NCI-H1694 (cell line): ENCODE measurements around the gene SHPK.

ENCODE experiments used
- DNase-seq: peaks from one replicate; lab custom pipeline; 2025; lab: John Stamatoyannopoulos, UW

SHPK gene, protein sequence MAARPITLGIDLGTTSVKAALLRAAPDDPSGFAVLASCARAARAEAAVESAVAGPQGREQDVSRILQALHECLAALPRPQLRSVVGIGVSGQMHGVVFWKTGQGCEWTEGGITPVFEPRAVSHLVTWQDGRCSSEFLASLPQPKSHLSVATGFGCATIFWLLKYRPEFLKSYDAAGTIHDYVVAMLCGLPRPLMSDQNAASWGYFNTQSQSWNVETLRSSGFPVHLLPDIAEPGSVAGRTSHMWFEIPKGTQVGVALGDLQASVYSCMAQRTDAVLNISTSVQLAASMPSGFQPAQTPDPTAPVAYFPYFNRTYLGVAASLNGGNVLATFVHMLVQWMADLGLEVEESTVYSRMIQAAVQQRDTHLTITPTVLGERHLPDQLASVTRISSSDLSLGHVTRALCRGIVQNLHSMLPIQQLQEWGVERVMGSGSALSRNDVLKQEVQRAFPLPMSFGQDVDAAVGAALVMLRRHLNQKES

DNA sequence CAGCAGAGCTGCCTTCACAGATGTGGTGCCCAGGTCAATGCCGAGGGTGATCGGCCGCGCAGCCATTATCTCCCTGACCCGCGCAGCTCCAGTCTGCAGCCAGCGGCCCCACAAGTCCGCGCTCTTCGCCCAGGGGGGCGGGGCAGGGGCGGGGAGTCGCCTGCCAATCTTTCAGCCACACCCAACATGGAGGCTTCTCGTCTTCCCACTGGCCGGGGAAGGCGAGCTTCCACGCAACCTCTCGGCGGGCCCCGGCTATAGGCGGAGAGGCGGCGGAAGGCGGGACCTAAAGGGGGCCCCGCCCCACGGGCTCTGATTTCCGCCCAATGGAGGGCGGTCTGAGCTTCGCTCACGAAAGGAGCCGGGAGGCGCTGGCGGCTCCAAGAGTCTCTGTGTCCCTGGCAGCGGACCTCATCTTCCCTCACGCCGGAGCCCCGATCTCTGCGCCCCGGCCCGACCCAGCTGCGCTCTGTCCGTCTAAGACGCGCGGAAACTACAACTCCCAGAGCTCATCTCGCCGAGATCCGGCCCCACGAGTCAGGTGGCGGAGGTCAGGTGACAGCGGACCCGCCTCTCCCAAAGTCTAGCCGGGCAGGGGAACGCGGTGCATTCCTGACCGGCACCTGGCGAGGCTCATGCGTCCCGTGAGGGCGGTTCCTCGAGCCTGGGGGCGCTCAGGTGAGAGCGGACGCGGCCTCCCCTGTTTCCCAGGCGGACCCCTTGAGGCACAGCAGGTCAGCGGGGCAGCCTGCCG, at the start of gene SHPK, which contains the start of gene CTNS:
SHPK (minus strand) TSS at position 97 of the 754 bp plus-strand sequence; CDS start at position 66, 31 bp downstream.
CTNS (plus strand) TSS at position 607 of the 754 bp plus-strand sequence. CDS start 3,447 bp downstream, outside the sequence.
- DNase-seq, result peak; percentile 87

DNA sequence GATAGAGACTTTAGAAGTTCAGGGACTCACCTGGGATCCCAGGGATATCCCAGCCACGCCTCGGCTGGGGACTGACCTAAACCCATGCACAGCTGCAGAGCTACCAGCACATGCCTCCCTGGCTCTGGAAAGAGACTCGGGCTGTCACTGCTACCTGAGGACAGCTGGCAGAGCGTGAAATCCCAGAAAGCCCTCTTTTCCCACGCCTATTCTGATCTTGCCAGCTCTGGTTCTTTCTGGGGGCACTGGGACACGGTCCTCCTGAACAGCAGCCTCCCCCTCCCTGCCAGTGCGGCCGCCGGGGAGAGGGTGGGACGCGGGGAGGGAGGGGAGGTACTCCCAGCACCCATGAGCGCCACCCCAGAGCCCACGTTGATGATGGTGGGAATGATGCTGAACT, 49.1 kb upstream of the SHPK start:
- DNase-seq, result no peak

DNA sequence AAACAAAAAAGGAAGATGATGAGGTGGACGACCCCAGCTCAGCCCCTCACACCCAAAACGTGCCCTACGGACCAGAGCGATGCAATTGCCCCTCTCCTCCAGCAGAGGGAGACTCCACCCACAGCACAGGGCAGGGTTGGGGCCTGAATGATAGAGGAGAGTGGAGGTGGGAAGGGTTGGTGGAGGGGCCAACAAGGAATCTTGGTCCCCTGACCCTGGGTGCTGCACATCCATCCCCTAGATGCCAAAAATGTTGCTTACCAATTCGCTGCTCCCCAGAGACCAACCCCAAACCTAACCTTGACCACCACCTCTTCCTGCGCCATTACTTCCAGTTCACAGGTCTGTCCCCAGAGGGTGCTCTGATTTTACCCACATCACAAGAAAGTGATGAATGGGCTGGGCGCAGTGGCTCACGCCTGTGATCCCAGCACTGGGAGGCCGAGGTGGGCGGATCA, 47.0 kb upstream of the SHPK start:
- DNase-seq, result peak; percentile 22

DNA sequence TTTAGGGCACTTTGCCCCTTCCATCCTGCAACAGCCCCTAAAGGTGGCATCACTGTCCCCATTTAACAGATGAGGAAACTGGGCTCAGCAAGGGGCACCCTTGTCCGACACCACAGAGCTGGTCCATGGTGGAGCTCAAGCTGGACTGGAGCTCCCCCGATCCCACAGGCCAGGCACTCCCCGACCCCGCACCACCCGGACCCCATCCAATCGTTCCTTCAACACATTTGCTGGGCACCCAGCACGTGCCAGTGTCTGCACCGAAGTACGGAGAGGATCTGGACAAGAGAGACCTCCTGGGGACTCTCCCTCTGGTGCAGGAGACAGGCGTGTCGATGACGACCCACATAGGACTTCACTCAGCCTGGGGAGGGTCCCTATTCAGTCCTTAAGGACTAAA, 46.0 kb upstream of the SHPK start:
- DNase-seq, result no peak

DNA sequence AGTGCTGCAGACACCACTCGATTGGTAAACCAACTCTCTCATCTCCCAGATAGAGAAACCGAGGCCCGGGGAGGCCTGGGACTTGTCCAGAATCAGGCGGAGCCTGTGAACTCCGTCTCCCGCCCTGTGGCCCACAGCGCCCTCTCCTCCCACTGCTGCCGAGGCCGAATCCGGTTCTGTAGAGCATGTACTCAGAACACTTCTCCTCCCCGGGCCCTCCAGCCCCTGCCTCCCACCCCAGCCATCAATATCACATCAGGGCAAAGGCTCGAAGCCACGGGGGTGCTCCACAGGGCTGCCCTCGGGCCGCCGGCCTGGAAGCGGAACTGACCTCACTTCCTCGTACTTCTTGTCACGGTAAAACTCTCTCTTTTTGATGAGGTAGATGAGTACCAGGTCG, 45.5 kb upstream of the SHPK start:
- DNase-seq, result no peak

DNA sequence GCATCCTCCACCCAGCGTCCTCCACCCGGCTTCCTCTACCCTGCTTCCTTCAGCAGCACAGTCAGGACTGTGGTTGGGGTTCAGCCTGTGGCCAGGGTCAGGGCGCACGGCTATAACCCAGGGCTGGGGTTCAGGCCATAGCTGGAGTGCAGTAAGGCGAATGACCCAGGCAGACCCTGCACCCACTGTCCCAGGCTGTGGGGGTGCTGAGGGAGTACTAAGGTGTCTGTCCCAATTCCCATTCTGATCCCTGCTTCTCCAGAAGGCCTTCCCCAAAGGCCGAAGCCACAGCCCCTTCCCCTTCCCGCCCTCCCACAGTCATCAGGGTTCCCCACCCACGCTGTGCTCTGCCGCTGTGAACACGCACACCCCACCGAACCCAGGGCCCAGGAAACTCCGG, 45.0 kb upstream of the SHPK start:
- no peak for DNase-seq

DNA sequence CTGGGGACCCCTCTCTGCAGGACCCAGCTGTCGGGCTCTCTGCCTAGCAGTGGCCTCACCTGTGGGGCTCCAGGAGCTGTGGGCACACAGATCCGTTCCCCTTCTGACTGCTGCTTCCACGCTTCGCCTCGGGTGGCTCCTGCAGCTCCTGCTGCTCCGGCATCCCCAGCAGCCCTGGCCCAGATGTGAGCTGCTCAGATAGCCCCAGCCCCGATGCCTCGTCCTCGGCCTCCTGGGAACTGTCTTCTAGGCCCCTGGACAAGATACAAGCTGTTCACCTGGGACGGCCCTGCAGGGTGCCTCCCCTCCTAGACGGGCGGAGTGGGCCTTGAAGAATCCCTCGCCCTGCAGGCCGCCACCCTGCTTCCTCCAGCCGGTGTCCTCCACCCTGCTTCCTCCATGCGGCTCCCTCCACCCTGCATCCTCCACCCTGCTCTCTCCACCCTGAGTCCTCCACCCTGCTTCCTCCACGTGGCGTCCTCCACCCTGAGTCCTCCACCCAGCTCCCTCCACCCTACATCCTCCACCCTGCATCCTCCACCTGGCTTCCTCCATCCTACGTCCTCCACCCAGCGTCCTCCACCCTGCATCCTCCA, 43.6 kb upstream of the SHPK start:
- no peak for DNase-seq

DNA sequence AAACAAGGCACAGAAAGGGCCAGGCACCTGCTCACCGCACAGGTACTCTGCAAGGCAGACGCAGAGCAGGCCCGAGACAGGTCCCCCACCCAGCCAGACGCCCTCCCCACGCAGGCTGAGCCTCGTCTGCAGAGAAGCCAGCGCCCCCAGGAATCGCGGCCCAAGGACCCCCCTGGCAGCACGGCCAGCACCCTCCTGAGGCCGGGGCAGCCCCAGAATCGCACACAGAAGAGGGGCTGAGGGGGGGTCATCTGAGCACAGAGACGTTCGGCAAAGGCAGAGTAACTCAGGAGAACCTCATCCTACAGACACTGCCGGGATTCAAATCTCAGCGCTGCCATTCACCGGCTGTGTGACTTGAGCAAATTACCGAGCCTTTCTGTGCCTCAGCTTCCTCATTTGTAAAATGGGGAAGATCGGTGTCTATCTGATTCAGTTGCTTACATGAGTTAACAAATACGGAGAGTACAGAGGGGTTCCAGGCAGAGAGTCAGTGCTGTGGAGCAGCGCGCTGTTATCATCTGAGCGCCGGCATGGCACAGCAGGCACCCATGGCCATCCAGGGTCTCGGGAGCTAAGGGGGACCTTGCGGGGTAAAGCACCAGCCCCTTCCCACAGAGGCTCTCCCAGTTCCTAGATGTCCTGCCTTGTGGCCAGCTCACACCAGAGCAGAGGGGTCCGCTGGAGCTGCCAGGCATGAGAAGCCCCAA, 42.9 kb upstream of the SHPK start:
- no peak for DNase-seq

DNA sequence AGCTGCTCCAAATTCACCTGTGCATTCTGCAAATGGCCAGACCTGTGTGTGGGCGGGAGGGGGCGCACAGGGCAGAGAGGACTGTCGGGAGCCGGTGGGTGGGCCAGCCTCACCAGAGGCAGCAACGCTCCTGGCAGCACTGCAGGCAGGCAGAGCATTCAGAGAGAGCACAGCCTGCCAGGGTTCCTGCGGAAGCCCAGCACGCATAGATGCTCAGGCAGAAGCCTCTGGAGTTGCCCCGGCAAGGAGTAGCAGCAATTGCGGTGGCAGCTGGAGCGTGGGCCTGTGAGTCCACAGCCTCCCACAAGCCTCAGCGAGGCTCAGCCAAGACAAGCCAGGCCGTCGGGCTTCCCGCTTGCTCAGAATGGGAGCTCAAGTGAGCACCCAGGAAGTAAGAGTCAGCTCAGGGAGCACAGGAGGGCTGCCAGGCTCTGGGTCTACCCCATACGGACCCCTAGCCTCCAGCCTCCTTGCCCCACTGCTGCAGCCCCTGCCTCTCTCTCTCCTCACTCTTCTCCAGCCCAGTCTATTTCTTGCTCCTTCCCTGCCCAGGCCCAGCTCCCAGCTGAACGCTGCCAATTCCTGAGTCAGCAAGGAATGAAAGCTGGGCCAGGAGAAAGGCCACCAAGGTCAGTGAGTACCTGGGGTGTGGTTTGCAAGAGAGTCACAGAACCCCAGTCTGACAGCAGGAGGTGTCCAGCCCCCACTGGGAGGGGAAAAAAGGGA, 42.2 kb upstream of the SHPK start:
- DNase-seq, result no peak

DNA sequence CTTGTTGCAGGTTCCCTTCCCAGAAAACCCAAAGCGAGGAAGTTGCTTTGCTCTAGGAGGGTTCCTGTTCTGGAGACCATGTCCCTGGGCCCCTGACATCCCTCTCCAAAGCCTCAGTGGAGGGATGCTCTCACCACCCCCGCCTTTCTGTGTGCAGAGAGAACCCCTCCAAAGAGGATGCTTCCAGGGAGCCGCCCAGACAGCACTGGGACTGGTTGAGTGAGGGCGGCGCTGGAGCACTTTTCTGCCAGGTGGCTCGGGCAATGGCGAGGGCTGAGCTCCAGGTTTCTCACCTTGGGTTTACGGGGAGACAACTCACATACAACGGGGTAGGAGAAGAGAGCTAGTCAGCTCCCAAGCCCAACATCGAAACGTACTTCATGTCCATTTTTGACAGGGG, 39.8 kb upstream of the SHPK start:
- DNase-seq, result no peak

DNA sequence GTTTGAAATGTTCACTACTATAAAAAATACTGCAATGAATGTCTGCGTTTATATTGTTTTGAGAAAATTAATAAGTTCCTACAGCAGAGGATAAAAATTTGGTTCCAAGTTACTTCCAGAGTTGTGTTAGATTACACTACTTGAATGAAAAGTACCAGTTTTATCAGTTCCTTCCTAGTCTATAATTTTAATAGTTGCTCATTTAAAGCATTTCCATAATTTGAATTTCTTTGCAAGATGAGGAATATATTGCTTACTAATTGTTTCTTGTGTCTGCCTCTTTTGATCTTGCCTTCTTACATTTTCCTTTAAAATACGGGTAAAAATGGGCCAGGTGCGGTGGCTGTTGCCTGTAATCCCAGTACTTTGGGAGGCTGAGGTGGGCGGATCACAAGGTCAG, 36.5 kb upstream of the SHPK start:
- no peak for DNase-seq

DNA sequence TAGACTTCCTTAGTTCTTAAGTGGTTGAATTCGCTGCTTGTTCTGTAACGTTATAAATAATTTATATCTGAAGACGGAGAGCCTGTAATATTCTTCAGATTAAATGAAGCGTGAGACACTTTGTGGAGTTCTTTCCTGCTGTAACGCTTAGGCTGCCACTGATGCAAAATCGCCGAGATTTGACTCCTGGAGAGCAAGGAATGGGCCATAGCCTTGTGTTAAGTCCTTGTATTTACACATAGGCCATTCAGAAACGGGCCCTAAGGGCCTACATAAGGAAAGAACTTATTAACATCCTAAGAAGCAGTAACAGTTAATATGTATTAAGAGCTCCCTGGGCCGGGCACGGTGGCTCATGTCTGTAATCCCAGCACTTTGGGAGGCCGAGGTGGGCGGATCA, 33.5 kb upstream of the SHPK start:
- no peak for DNase-seq

DNA sequence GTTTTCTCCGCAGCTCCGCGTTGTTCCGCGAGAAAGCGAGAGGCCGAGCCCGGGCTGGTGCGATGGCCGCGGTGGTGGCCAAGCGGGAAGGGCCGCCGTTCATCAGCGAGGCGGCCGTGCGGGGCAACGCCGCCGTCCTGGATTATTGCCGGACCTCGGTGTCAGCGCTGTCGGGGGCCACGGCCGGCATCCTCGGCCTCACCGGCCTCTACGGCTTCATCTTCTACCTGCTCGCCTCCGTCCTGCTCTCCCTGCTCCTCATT, 33.0 kb upstream of the SHPK start:
- no peak for DNase-seq

DNA sequence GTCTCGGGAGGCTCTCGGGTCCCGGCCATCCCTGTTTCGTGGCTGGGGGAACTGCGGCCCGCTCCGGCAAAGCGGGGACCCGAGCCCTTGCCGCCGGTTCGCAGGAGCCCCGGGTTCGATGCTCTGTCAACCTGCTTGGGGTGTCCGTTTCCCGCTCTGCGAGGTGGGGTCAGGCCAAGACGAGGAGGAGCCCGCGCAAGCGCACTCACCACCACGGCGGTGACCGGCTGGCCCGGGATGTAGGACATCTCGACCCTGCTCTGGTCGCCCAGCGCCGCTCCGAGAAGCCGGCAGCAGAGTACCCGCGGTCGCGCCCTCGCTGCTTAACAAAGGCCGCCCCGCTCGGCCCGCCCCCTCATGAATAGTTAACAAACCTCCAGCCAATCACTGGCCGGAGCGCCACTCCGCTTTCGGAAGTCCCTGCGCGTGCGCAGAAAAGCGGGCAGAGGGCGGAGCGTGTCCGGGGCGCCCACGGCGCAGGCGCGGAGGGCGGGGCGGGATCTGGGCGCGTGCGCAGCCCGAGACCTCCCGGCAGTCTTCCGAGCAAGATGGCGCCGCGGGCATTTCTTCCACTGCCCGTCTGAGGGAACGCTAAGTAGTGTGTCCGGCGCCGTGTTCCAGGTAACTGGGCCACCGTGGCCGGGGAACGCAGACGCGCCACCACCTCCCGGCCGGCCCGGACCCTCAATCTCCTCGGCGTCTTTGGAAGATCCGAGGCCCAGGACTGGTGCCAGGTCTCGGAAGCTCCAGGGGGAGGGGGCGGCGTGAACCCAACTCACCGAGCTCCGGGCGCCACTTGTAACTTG, 32.4 kb upstream of the SHPK start, which contains the start of the genes EMC6 and TAX1BP3:
EMC6 (plus strand) TSS at position 534 of the 806 bp plus-strand sequence. CDS start 335 bp downstream, outside the sequence.
TAX1BP3 (minus strand) TSS at position 300 of the 806 bp plus-strand sequence; CDS start at position 248, 52 bp downstream.
- DNase-seq, result peak; percentile 95

DNA sequence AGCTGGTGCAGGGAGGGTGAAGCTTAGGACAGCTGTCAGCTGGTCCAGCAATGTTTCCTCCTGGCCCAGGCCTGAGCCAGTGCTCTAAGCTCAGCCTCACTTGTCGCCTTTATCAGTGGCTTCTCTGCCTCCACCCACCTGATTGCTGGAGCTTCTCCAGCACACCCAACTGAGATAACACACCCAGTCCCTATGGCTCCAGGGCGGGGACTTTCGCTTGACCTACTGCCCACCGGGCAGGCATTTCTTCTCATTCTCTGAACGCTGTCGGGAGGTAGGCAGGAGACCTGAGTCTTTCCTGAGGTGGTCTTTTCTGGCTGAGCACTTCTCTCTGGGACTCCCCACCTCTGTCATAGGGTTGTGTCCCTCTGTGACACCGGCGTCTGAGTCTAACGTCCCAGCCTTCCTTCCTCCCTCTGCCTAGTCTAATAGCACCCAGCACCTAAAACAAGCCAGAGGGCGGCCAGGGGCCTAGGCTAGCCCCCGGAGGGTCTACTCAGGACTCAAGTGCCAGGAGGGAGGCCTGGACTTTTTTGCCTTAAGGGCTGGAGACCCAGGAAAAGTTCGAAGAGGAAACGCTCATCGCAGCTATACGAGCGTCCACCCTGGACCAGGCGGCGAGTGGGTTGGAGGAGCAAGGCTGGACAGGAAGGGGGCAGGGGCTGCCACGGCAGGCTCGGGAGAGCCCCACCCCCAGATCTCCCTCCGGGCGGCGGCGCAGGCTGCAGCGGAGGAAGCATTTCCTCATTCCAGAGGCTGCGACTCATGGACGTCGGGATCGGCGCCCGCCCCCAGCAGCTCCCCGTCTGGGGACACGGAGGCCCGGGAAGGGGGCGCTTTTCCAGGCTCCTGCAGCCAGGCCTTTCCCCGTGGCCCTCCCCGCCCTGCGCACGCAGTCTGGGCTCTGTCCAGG, 31.6 kb upstream of the SHPK start:
- DNase-seq, result peak; percentile 23

DNA sequence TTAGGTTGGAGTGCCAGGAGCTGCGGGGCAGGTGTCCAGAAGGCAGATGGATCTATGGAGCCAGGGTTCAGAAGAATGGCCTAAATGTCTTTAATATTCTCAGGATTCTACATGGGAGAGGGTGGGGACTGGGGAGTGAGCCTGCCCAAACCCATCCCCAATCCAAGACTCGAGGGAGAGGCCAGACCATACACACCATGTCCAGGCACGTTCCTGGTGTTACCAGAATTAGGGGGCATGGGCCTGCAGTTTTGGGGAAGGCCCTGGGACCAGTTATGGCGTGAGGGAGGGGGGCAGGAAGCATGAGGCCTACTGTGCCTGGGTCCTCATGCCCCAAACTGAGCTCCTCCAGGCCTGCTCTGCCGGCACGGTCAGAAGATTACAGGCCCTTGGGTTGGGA, 30.5 kb upstream of the SHPK start:
- no peak for DNase-seq

DNA sequence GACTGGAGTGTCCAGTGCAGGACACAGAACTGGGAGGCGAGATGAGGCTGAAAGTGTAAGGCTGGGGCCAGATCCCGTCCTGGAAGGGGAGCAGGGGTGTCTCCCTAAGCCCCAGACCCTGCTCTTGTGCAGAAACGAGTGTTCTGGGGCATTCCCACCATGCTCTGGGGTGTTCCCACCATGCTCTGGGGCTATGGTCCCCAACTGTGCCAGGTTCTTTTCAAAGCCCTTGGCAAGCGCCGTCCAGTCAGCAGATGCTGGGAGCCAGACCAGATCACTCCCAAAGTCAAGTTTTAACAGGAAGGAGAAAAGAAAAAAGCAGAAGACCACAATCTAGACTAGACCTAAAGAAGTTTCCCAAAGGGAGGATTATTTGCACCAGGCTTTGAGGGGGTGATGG, 29.8 kb upstream of the SHPK start:
- DNase-seq, result no peak

DNA sequence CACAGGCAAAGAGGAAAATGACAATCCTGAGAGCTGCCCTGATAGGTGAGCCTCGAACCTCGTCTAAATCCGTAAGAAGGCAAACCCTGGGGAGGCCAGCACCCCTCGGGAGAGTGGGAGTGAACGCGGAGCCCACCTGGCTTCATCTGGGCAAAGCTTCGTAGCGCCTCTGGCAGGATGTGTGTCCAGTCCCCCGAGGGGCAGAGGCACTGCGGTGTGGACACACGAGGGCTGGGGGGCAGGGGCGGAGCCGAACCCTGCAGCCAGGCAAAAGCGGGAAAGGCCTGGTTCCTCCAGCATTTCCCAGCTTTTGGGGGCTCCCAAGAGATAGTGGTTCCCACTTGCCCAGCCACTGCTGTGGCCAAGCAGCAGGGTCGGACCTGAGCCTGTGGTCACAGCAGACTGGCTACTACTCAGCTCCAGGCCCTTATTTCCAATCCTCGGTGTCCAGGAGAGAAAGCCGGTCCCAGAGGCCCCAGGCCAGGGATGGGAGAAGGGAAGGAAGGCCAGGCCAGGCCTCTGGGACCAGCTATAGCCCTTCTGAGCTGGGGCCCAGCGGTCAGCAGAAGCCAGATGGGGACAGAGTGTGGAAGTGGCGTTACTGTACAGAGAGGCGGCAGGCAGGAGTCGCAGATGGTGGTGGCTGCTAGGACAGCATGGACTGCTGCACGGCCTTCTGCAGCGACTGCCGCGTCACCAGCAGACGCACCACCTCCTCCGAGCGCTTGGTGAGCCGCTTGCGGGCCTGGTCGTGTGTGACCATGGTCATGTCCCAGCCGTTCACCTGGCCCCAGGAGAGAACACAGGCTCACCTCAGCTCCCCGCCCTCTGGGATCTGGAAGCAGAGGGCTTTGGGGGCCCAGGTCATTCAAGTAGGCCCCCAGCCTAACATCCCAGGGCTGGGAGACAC, 27.3 kb upstream of the SHPK start:
- DNase-seq, result no peak
